ENCODE data around the gene WNT5A. TPM values are rescaled to one million over a fixed set of nuclear protein-coding genes. Genes with fewer than 3 reads are reported as not detected.

Gene WNT5A
- total RNA-seq, 1 donor from 2014 or later, result 99.3 TPM

GRCh38 chr3:55481744-55482495, 5.2 kb downstream of the WNT5A start:
- Mint-ChIP-seq H3K4me1 (ENCODE audit: unreplicated experiment) (peaks cover 49% of the 10 kb centered on the region), H3K36me3 (peaks cover 51% of the 10 kb centered on the region)
- no peak for DNase-seq (ENCODE audit: extremely low spot score, unreplicated experiment)

GRCh38 chr3:55480911-55481743, 6.0 kb downstream of the WNT5A start:
- peaks cover 53% of the 10 kb centered on the region for H3K36me3 Mint-ChIP-seq
- H3K27ac Mint-ChIP-seq, result peak overlapping the region; percentile 90
- peaks cover 56% of the 10 kb centered on the region for H3K4me1 Mint-ChIP-seq (ENCODE audit: unreplicated experiment)
- no peak for DNase-seq (ENCODE audit: extremely low spot score, unreplicated experiment)
- H3K4me3 Mint-ChIP-seq, result peak overlapping the region; percentile 98
- H3K9me3 Mint-ChIP-seq, result no peaks in the 10 kb centered on the region
- no peak for TF ChIP-seq CTCF (conservative IDR thresholded peaks at IDR 0.05)
- H3K27me3 Mint-ChIP-seq, result peaks cover 57% of the 10 kb centered on the region

More at GRCh38 chr3:55481744-55482495, 5.2 kb downstream of the WNT5A start:
- peak; percentile 44 for TF ChIP-seq CTCF (conservative IDR thresholded peaks at IDR 0.05)
- Mint-ChIP-seq H3K4me3 (peak overlapping the region; percentile 98), H3K9me3 (no peaks in the 10 kb centered on the region), H3K27me3 (peaks cover 60% of the 10 kb centered on the region), H3K27ac (peak overlapping the region; percentile 90)

GRCh38 chr3:55477306-55478303, 9.5 kb downstream of the WNT5A start:
- H3K36me3 Mint-ChIP-seq, result peaks cover 66% of the 10 kb centered on the region
- peak overlapping the region; percentile 98 for H3K4me3 Mint-ChIP-seq
- H3K9me3 Mint-ChIP-seq, result no peaks in the 10 kb centered on the region
- DNase-seq (ENCODE audit: extremely low spot score, unreplicated experiment), result no peak
- peaks cover 44% of the 10 kb centered on the region for H3K27me3 Mint-ChIP-seq
- H3K27ac Mint-ChIP-seq, result peak overlapping the region; percentile 16
- peaks cover 67% of the 10 kb centered on the region for H3K4me1 Mint-ChIP-seq (ENCODE audit: unreplicated experiment)
- TF ChIP-seq CTCF (conservative IDR thresholded peaks at IDR 0.05), result no peak

- DNase-seq (ENCODE audit: extremely low spot score, unreplicated experiment), result no peak
- peaks cover 69% of the 10 kb centered on the region for H3K4me1 Mint-ChIP-seq (ENCODE audit: unreplicated experiment)
- TF ChIP-seq CTCF (conservative IDR thresholded peaks at IDR 0.05), result no peak
- peaks cover 42% of the 10 kb centered on the region for H3K27me3 Mint-ChIP-seq
- H3K27ac Mint-ChIP-seq, result peak overlapping the region; percentile 55
- no peaks in the 10 kb centered on the region for H3K9me3 Mint-ChIP-seq
- H3K36me3 Mint-ChIP-seq, result peaks cover 75% of the 10 kb centered on the region
- H3K4me3 Mint-ChIP-seq, result peak overlapping the region; percentile 53
These were observed 10.6 kb downstream of the WNT5A start for GRCh38 chr3:55476515-55476914.

- H3K4me1 Mint-ChIP-seq (ENCODE audit: unreplicated experiment), result peaks cover 50% of the 10 kb centered on the region
- TF ChIP-seq CTCF (conservative IDR thresholded peaks at IDR 0.05), result no peak
- H3K27me3 Mint-ChIP-seq, result peaks cover 24% of the 10 kb centered on the region
- H3K36me3 Mint-ChIP-seq, result peaks cover 63% of the 10 kb centered on the region
- H3K9me3 Mint-ChIP-seq, result no peaks in the 10 kb centered on the region
- no peak for DNase-seq (ENCODE audit: extremely low spot score, unreplicated experiment)
- H3K27ac Mint-ChIP-seq, result peak overlapping the region; percentile 44
- H3K4me3 Mint-ChIP-seq, result peak overlapping the region; percentile 72
These were observed 12.9 kb downstream of the WNT5A start for GRCh38 chr3:55474213-55474632.
